GM23248 (cell line): ENCODE measurements around the gene NHLRC4. TPM values are rescaled to one million over a fixed set of nuclear protein-coding genes. Genes with fewer than 3 reads are reported as not detected.

Experiments used
- DNase-seq: peaks from one replicate; pipeline ENCODE4 v3.0.0-alpha.2; 2015
- H2AFZ ChIP-seq: fragments of 200-600 bp; sonication (generic); 2 replicates; pipeline ENCODE4 v1.6.1; 2016; ENCODE audit warnings: antibody characterized with exemption
- H3F3A ChIP-seq: fragments of 200-600 bp; sonication (generic); 2 replicates; pipeline ENCODE4 v1.6.1; 2016; ENCODE audit warnings: mild to moderate bottlenecking, antibody characterized with exemption, mixed run types; ENCODE audit not compliant: insufficient read depth
- H3K27ac ChIP-seq: fragments of 200-600 bp; sonication (generic); 2 replicates; pipeline ENCODE4 v1.5.1; 2016; ENCODE audit warnings: mild to moderate bottlenecking
- H3K27me3 ChIP-seq: fragments of 200-600 bp; sonication (generic); replicated peaks from 2 replicates; pipeline ENCODE4 v1.6.1; 2016; ENCODE audit warnings: mild to moderate bottlenecking; ENCODE audit not compliant: insufficient read depth
- H3K36me3 ChIP-seq: fragments of 200-600 bp; sonication (generic); 2 replicates; pipeline ENCODE4 v1.6.1; 2016; ENCODE audit warnings: low read depth, mild to moderate bottlenecking
- H3K4me1 ChIP-seq: fragments of 200-600 bp; sonication (generic); 2 replicates; pipeline ENCODE4 v1.6.1; 2016; ENCODE audit warnings: mild to moderate bottlenecking; ENCODE audit not compliant: insufficient read depth
- H3K4me2 ChIP-seq: fragments of 200-600 bp; sonication (generic); one replicate; pipeline ENCODE4 v1.6.1; 2016; ENCODE audit warnings: mild to moderate bottlenecking; ENCODE audit not compliant: unreplicated experiment
- H3K4me3 ChIP-seq: fragments of 200-600 bp; sonication (generic); 2 replicates; pipeline ENCODE4 v1.5.1; 2016; ENCODE audit warnings: mild to moderate bottlenecking
- H3K79me2 ChIP-seq: fragments of 200-600 bp; sonication (generic); 2 replicates; pipeline ENCODE4 v1.6.1; 2016; ENCODE audit warnings: mild to moderate bottlenecking; ENCODE audit not compliant: insufficient read depth
- H3K9ac ChIP-seq: fragments of 200-600 bp; sonication (generic); 2 replicates; pipeline ENCODE4 v1.6.1; 2016; ENCODE audit warnings: mild to moderate bottlenecking
- H3K9me2 ChIP-seq: fragments of 200-600 bp; sonication (generic); 2 replicates; pipeline ENCODE4 v1.6.1; 2016; ENCODE audit warnings: mixed run types, mild to moderate bottlenecking, moderate library complexity; ENCODE audit not compliant: insufficient read depth
- H3K9me3 ChIP-seq: fragments of 200-600 bp; sonication (generic); one replicate; pipeline ENCODE4 v1.6.1; 2017; ENCODE audit warnings: low read depth
- H4K20me1 ChIP-seq: fragments of 200-600 bp; sonication (generic); 2 replicates; pipeline ENCODE4 v1.6.0; 2016; ENCODE audit not compliant: insufficient read depth
- EZH2 ChIP-seq: fragments of 200-600 bp; sonication (generic); IDR thresholded peaks from 2 replicates; pipeline ENCODE4 v1.6.1; 2018; ENCODE audit warnings: antibody characterized with exemption, mild to moderate bottlenecking; ENCODE audit not compliant: insufficient read depth, poor library complexity, severe bottlenecking
- EZH2phosphoT487 ChIP-seq: fragments of 200-600 bp; sonication (generic); IDR thresholded peaks from 2 replicates; pipeline ENCODE4 v1.6.1; 2018; ENCODE audit warnings: antibody characterized with exemption, moderate library complexity, mild to moderate bottlenecking, low read depth; ENCODE audit not compliant: insufficient read depth
- WGBS, 2 experiments: methylation state at CpG; one replicate each; pipeline ENCODE4 v1.1.6; 2015 to 2017; ENCODE audit warnings: low lambda C conversion rate in 2 of 2, low coverage in 1 of 2; ENCODE audit errors: missing lambda C conversion rate in 2 of 2; 5-methylcytosine and 5-hydroxymethylcytosine counted together
- in situ Hi-C: fragments of 300-500 bp; cut with MboI; formaldehyde crosslinking; loops from 2 replicates; pipeline ENCODE4 v1.15.0; 2020
- polyA plus RNA-seq: library from polyadenylated mRNA; unstranded; fragments of >200 nt; fragmentation: Nextera tagmentation; extraction: Ambion mirVana; gene quantifications from 2 replicates; pipeline ENCODE4 v1.2.1, GENCODE V29; 2016
- total RNA-seq: library from RNA; depleted of rRNA; stranded (reverse); fragments of >200 nt; shearing (Covaris generic); gene quantifications from 2 replicates; pipeline ENCODE4 v1.2.3, GENCODE V29; 2014

The NHLRC4 gene
- total and polyA plus RNA-seq, 2 experiments from 2014 or later, result 0.11 to 0.20 TPM

GRCh38 chr16:524274-525040 is 42.3 kb upstream of the NHLRC4 start:
- Histone ChIP-seq H3K27me3 (no peaks in the 10 kb centered on the region), H3F3A (peaks cover 25% of the 10 kb centered on the region), H3K4me2 (no peak overlapping the region), H3K27ac (peak overlapping the region; percentile 94), H3K9me2 (no peaks in the 10 kb centered on the region), H3K4me3 (no peak overlapping the region), H3K36me3 (no peaks in the 10 kb centered on the region), H4K20me1 (no peaks in the 10 kb centered on the region), H2AFZ (no peak overlapping the region), H3K79me2 (peaks cover 25% of the 10 kb centered on the region), H3K9ac (peak overlapping the region; percentile 81; the same call in 1 of the 2 replicates), H3K4me1 (peaks cover 27% of the 10 kb centered on the region), H3K9me3 (no peaks in the 10 kb centered on the region)
- DNase-seq, result no peak
- WGBS, 2 experiments, result 60 to 66% methylated on average over 16 to 24 of the region's 24 CpGs
- TF ChIP-seq EZH2phosphoT487, result no peak
- no peak for TF ChIP-seq EZH2
- in situ Hi-C loops, result no loop called here

- peak overlapping the region; percentile 94 for H3K27ac ChIP-seq
- TF ChIP-seq EZH2phosphoT487, result no peak
- no peak for TF ChIP-seq EZH2
- peaks cover 31% of the 10 kb centered on the region for H3K79me2 ChIP-seq
- H3K4me2 ChIP-seq, result peak overlapping the region; percentile 82
- peak overlapping the region; percentile 20; the same call in 1 of the 2 replicates for H3K4me3 ChIP-seq
- H3K36me3 ChIP-seq, result no peaks in the 10 kb centered on the region
- H3K4me1 ChIP-seq, result peaks cover 34% of the 10 kb centered on the region
- H2AFZ ChIP-seq, result no peak overlapping the region
- H3K27me3 ChIP-seq, result no peaks in the 10 kb centered on the region
- no peaks in the 10 kb centered on the region for H4K20me1 ChIP-seq
- H3K9me3 ChIP-seq, result no peaks in the 10 kb centered on the region
- H3K9me2 ChIP-seq, result no peaks in the 10 kb centered on the region
- 64 to 74% methylated on average over 8 of the region's 8 CpGs for WGBS, 2 experiments
- H3K9ac ChIP-seq, result peak overlapping the region; percentile 81
- peaks cover 31% of the 10 kb centered on the region for H3F3A ChIP-seq
- DNase-seq, result no peak
- in situ Hi-C loops, result no loop called here
Observed at GRCh38 chr16:525123-525519, 41.7 kb upstream of the NHLRC4 start.

- H3K4me3 ChIP-seq, result peak overlapping the region; percentile 76
Observed at GRCh38 chr16:525520-526180, 41.2 kb upstream of the NHLRC4 start.

GRCh38 chr16:526181-527014 is 40.4 kb upstream of the NHLRC4 start:
- no peaks in the 10 kb centered on the region for H3K36me3 ChIP-seq
- H3K27ac ChIP-seq, result peak overlapping the region; percentile 94
- no peaks in the 10 kb centered on the region for H3K27me3 ChIP-seq
- H3K4me3 ChIP-seq, result peak overlapping the region; percentile 76
- 4 to 5% methylated on average over 26 of the region's 26 CpGs for WGBS, 2 experiments
- H2AFZ ChIP-seq, result no peak overlapping the region
- H3K9ac ChIP-seq, result peak overlapping the region; percentile 81
- H3K79me2 ChIP-seq, result peaks cover 44% of the 10 kb centered on the region
- H3K4me1 ChIP-seq, result peaks cover 34% of the 10 kb centered on the region
- peaks cover 31% of the 10 kb centered on the region for H3F3A ChIP-seq
- TF ChIP-seq EZH2, result no peak
- TF ChIP-seq EZH2phosphoT487, result no peak
- H4K20me1 ChIP-seq, result no peaks in the 10 kb centered on the region
- in situ Hi-C loops, result no loop called here
- no peaks in the 10 kb centered on the region for H3K9me3 ChIP-seq
- DNase-seq, result peak; percentile 75
- no peaks in the 10 kb centered on the region for H3K9me2 ChIP-seq
- H3K4me2 ChIP-seq, result peak overlapping the region; percentile 82

More at GRCh38 chr16:525520-526180, 41.2 kb upstream of the NHLRC4 start:
- Histone ChIP-seq H3K4me1 (peaks cover 34% of the 10 kb centered on the region), H3K27me3 (no peaks in the 10 kb centered on the region), H3K9me2 (no peaks in the 10 kb centered on the region), H3F3A (peaks cover 31% of the 10 kb centered on the region), H3K27ac (peak overlapping the region; percentile 94), H3K4me2 (peak overlapping the region; percentile 82), H3K36me3 (no peaks in the 10 kb centered on the region), H3K79me2 (peaks cover 37% of the 10 kb centered on the region), H3K9me3 (no peaks in the 10 kb centered on the region), H4K20me1 (no peaks in the 10 kb centered on the region), H2AFZ (no peak overlapping the region), H3K9ac (peak overlapping the region; percentile 81)
- no peak for TF ChIP-seq EZH2phosphoT487
- in situ Hi-C loops, result no loop called here
- 14 to 19% methylated on average over 12 to 13 of the region's 13 CpGs for WGBS, 2 experiments
- peak; percentile 98 for DNase-seq
